Common myeloid progenitor, CD34-positive (primary cell): ENCODE measurements around the gene RNH1.

Source experiments
- CTCF ChIA-PET: fragments of 350-600 bp; sonication (Branson Sonifier 250); formaldehyde crosslinking; loops from one replicate; lab custom pipeline; 2021; ENCODE audit warnings: antibody characterized with exemption; lab: Charles Lee
- POLR2A ChIA-PET: fragments of 350-600 bp; sonication (Branson Sonifier 250); formaldehyde crosslinking; loops from one replicate; lab custom pipeline; 2021; ENCODE audit warnings: antibody characterized with exemption; lab: Charles Lee
- DNase-seq, 3 donors: peaks; one replicate each; pipeline versions ENCODE4 v3.0.0 to v3.0.0-alpha.2; 2013
- H3K27ac ChIP-seq, 2 experiments: 1 replicate in 1 of 2; 2 replicates in 1 of 2; pipeline ENCODE4 v1.7.0; 2013; ENCODE audit warnings: inconsistent platforms in 2 of 2, low read length in 2 of 2, mild to moderate bottlenecking in 2 of 2, low read depth in 1 of 2, moderate library complexity in 1 of 2; ENCODE audit not compliant: severe bottlenecking in 2 of 2, insufficient read depth in 1 of 2, poor library complexity in 1 of 2
- H3K27me3 ChIP-seq, 5 experiments: replicated peaks in 2 of 5; 1 replicate in 3 of 5; 2 replicates in 2 of 5; pipeline versions ENCODE4 v1.6.1 to v1.7.0; 2013; ENCODE audit warnings: low read length in 4 of 5, mild to moderate bottlenecking in 2 of 5, moderate library complexity in 2 of 5, inconsistent platforms in 1 of 5; ENCODE audit not compliant: insufficient read depth in 5 of 5, control insufficient read depth in 4 of 5
- H3K36me3 ChIP-seq, 4 experiments: 1 replicate in 2 of 4; 2 replicates in 2 of 4; pipeline versions ENCODE4 v1.6.1 to v1.7.0; 2013; ENCODE audit warnings: low read length in 3 of 4, control low read depth in 1 of 4, mild to moderate bottlenecking in 1 of 4; ENCODE audit not compliant: control insufficient read depth in 4 of 4, insufficient read depth in 4 of 4
- H3K4me1 ChIP-seq, 4 experiments: 1 replicate in 3 of 4; 2 replicates in 1 of 4; pipeline versions ENCODE4 v1.6.1 to v1.7.1; 2013; ENCODE audit warnings: low read length in 3 of 4, mild to moderate bottlenecking in 3 of 4, control low read depth in 1 of 4, inconsistent platforms in 1 of 4, moderate library complexity in 1 of 4; ENCODE audit not compliant: control insufficient read depth in 4 of 4, insufficient read depth in 4 of 4; ENCODE audit errors: control extremely low read depth in 1 of 4
- H3K4me3 ChIP-seq, 7 experiments: 1 replicate in 4 of 7; 2 replicates in 3 of 7; pipeline versions ENCODE4 v1.5.1 to v1.7.0; 2013; ENCODE audit warnings: mild to moderate bottlenecking in 7 of 7, low read length in 6 of 7, moderate library complexity in 6 of 7, inconsistent platforms in 2 of 7, low read depth in 2 of 7, control low read depth in 1 of 7; ENCODE audit not compliant: insufficient read depth in 4 of 7, control insufficient read depth in 1 of 7; ENCODE audit errors: extremely low read depth in 1 of 7
- H3K9me3 ChIP-seq, 5 experiments: 1 replicate in 4 of 5; 2 replicates in 1 of 5; pipeline versions ENCODE4 v1.6.1 to v1.7.1; 2013; ENCODE audit warnings: low read length in 4 of 5, mild to moderate bottlenecking in 2 of 5, inconsistent platforms in 1 of 5, low read depth in 1 of 5, moderate library complexity in 1 of 5; ENCODE audit not compliant: control insufficient read depth in 4 of 5, insufficient read depth in 2 of 5; ENCODE audit errors: control extremely low read depth in 1 of 5
- WGBS: methylation state at CpG from one replicate; pipeline ENCODE4 v1.1.5; 2013; ENCODE audit not compliant: insufficient coverage; 5-methylcytosine and 5-hydroxymethylcytosine counted together

RNH1 gene

GRCh38 chr11:537622-538430, 30.8 kb upstream of the RNH1 start:
- WGBS, result 30% methylated on average over 9 of the region's 19 CpGs
- POLR2A ChIA-PET, result no interaction called here
- Histone ChIP-seq H3K27me3 (no peaks in the 10 kb centered on the region), H3K27ac (no peak overlapping the region), H3K9me3 (no peaks in the 10 kb centered on the region), H3K4me1 (peaks cover 0 to 38% (median 34%) of the 10 kb centered on the region in 4 experiments), H3K36me3 (peaks cover 2 to 11% (median 8%) of the 10 kb centered on the region in 4 experiments), H3K4me3 (peak overlapping the region in 6 of 7 experiments; percentile 6 to 85 (median 60))
- CTCF ChIA-PET, result interaction anchor here (1.5 kb wide), 1 partner anchor 24 kb away, joined by 3 read pairs; no protein-coding TSS in a partner anchor
- no peak for DNase-seq

DNA sequence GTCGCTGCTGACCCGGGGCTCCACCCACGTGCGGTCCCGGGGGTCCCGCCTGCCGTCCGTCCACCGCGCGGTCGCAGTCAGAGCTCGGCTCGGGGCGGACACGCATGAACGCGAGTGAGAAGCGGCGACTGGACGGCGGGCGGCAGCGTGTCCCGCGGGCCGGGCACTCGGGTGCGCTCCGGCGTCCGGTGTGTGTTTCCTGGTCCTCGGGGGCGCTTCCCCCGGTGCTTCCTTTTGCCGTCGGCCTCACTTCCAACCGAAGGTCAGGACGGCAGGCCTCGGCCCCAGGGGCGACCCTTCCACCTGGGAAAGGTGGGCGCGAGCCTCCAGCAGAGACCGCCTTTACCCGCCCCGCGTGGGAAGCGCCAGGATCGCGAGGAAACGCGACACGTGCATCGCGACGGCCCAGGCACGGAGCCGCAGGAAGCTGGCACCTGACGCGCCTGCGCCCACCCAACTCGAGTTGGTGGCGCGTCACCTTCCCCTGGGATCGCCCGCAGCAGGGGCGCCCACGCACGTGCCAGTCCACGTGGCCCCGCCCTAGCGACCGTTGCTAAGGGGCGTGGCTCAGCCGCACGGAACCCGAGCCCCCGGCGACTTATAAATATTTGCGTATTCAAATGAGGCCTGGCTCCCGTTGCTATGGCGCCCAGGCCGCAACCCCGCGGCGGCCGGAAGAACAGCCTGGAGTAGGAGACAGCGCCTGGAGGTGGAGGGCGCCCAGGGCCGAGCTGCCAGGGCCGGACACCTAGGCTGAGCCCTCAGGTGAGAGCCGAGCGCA, 30.0 kb upstream of the RNH1 start, which contains the start of gene LRRC56:
Gene LRRC56, plus strand, starts transcription at position 687 of the 781 bp plus-strand sequence. CDS start 3,158 bp downstream, outside the sequence.
- H3K4me1 ChIP-seq, result peaks cover 0 to 38% (median 34%) of the 10 kb centered on the region in 4 experiments
- POLR2A ChIA-PET, result no interaction called here
- DNase-seq, result peak; percentile 90 to 92 (median 91)
- H3K36me3 ChIP-seq, result peaks cover 2 to 19% (median 15%) of the 10 kb centered on the region in 4 experiments
- peak within 1 kb of the TSS in 1 of 2 experiments; percentile 49 for H3K27ac ChIP-seq
- H3K4me3 ChIP-seq, result peak within 1 kb of the TSS in 6 of 7 experiments; percentile 6 to 85 (median 65)
- CTCF ChIA-PET, result interaction anchor here (1.4 to 1.7 kb wide), 3 partner anchors 13 to 20 kb away, joined by 3 to 9 read pairs (median 5); no protein-coding TSS in a partner anchor
- WGBS, result under 1% methylated on average over 93 of the region's 93 CpGs
- H3K9me3 ChIP-seq, result no peaks in the 10 kb centered on the region
- H3K27me3 ChIP-seq, result no peaks in the 10 kb centered on the region

DNA sequence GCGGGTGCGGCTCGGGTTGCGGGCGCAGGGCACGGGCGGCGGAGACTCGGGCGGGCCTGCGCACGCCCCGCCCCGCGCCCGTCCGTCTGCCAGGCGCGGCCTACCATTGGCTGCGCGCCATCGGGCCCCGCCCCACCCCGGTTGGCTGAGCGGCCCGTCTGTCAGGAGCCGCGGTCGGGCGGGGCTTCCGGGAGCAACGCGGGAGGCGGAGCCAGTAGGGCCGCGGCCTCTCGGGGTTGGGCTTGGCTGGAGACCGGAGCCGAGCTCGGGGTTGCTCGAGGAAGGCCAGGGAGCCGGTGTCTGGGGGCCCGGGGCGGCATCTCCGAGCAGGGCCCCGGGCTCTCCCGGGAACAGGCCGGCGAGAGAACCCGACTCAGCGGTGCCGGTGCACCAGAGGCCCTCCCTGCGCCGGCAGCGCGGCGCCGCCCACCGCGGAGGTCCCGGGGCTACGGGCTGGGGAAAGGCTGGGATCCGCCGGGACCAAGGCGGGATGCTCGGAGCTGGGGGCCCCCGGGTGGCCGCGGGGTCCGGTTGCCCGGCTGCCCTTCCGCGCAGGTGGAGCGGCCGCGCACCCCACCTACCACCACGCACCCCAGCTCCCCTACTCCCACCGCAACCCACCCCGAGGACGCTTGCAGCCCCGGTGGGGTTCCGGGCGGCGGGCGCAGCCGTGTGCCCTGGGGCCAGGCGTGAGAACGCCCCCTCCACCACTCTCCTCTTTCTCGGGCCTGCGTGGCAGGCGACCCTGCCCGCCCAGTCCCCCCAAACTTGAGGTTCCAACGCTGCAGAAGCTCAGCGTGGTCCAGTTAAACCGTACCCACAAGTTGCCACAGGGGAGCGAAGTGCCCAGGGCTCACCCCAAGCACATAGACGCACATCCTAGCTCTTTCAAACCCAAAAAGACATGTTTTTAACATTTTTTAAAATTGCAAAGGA, 28.7 kb upstream of the RNH1 start, which contains the start of gene HRAS:
Gene HRAS, minus strand, starts transcription at position 58 of the 936 bp plus-strand sequence.
- Histone ChIP-seq H3K9me3 (no peaks in the 10 kb centered on the region), H3K36me3 (peaks cover 2 to 29% (median 20%) of the 10 kb centered on the region in 4 experiments), H3K27ac (peak within 1 kb of the TSS in 1 of 2 experiments; percentile 64), H3K4me3 (peak within 1 kb of the TSS; percentile 45 to 85 (median 82)), H3K4me1 (peaks cover 0 to 38% (median 34%) of the 10 kb centered on the region in 4 experiments), H3K27me3 (no peaks in the 10 kb centered on the region)
- ChIA-PET CTCF (interaction anchor here (1.4 to 1.7 kb wide), 3 partner anchors 12 to 21 kb away, joined by 3 to 9 read pairs (median 5); no protein-coding TSS in a partner anchor), POLR2A (interaction anchor here (0.6 kb wide), 1 partner anchor 16 kb away, joined by 3 read pairs; no protein-coding TSS in a partner anchor)
- DNase-seq, result peak; percentile 94 to 97 (median 96)
- WGBS, result under 1% methylated on average over 79 of the region's 97 CpGs

DNA sequence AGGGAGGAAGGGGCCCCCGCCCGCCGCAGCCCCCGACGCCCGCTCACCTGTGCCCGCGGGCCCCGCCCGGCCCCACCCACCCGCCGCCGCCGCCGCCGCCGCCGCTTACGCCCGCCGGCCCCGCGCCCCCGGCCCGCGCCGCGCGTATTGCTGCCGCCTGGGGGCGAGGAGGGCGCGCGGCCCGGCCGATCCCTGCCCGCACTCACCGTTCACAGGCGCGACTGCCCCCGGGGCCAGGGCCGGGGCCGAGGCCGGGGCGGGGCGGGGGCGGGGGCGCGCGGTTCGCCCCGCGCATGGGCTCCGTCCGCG, 28.1 kb upstream of the RNH1 start:
- H3K27me3 ChIP-seq, result no peaks in the 10 kb centered on the region
- ChIA-PET POLR2A (no interaction called here), CTCF (no interaction called here)
- peak overlapping the region in 1 of 2 experiments; percentile 64 for H3K27ac ChIP-seq
- H3K36me3 ChIP-seq, result peaks cover 2 to 30% (median 20%) of the 10 kb centered on the region in 4 experiments
- H3K4me1 ChIP-seq, result peaks cover 0 to 38% (median 34%) of the 10 kb centered on the region in 4 experiments
- no peak for DNase-seq
- 0% methylated on average over 28 of the region's 56 CpGs for WGBS
- no peaks in the 10 kb centered on the region for H3K9me3 ChIP-seq
- H3K4me3 ChIP-seq, result peak overlapping the region in 6 of 7 experiments; percentile 45 to 85 (median 80)

GRCh38 chr11:534396-535209, 27.6 kb upstream of the RNH1 start:
- Histone ChIP-seq H3K27me3 (no peaks in the 10 kb centered on the region), H3K4me1 (peaks cover 0 to 38% (median 34%) of the 10 kb centered on the region in 4 experiments), H3K36me3 (peaks cover 2 to 35% (median 22%) of the 10 kb centered on the region in 4 experiments), H3K27ac (peak overlapping the region in 1 of 2 experiments; percentile 64), H3K9me3 (no peaks in the 10 kb centered on the region), H3K4me3 (peak overlapping the region; percentile 45 to 85 (median 82))
- WGBS, result 18% methylated on average over 43 of the region's 66 CpGs
- peak in 2 of 3 donors; percentile 40 to 47 for DNase-seq
- ChIA-PET CTCF (no interaction called here), POLR2A (no interaction called here)
